K562 (cell line): ENCODE results near the gene SVEP1. TPM values are rescaled to one million over a fixed set of nuclear protein-coding genes. Genes with fewer than 3 reads are reported as not detected.

Source experiments
- ATAC-seq: fragments of 200-7000 bp; cut with Tn5 transposase; 3 replicates; pipeline ENCODE4 v1.9.1; 2020; ENCODE audit warnings: moderate library complexity
- BruUV-seq: library from RNA; stranded (reverse); fragments of 400-500 nt; replicated peaks from 2 replicates; lab custom pipeline; 2021; lab: Mats Ljungman, UMichigan
- CTCF ChIA-PET: fragments of 300-600 bp; formaldehyde crosslinking; extraction: SDS; loops from one replicate; lab custom pipeline; 2021; ENCODE audit warnings: low intra/inter-chr PET ratio; lab: Yijun Ruan, JAX
- POLR2A ChIA-PET: fragments of 300-600, 350-650 bp; sonication (Branson Sonifier 250); formaldehyde crosslinking; extraction: SDS; loops from one replicate; lab custom pipeline; 2021; ENCODE audit warnings: antibody characterized with exemption, inconsistent platforms; lab: Yijun Ruan, JAX
- DNase-seq, 4 experiments: peaks; one replicate each; pipeline versions ENCODE4 v3.0.0 to v3.0.0-alpha.2; 2011 to 2018; ENCODE audit warnings: low spot score in 3 of 4, mixed read lengths in 3 of 4; ENCODE audit errors: extremely low read depth in 1 of 4
- FAIRE-seq: peaks from 2 replicates; lab custom pipeline; 2011; peaks lifted over from hg19 to GRCh38; lab: Jason Lieb, UNC
- H2AFZ ChIP-seq: 2 replicates; pipeline ENCODE4 v1.6.0; 2011; ENCODE audit warnings: low read depth, low read length, control low read depth, inconsistent platforms
- H3K27ac ChIP-seq: fragments of 200-600 bp; 3 replicates; pipeline ENCODE4 v1.8.0; 2011; ENCODE audit warnings: low read depth, mild to moderate bottlenecking, control low read depth, inconsistent platforms, low read length, moderate library complexity, mixed read lengths; ENCODE audit errors: extremely low read depth
- H3K27me3 ChIP-seq, 2 experiments: fragments of 300-600 bp in 1 of 2; 2 replicates in 1 of 2; 3 replicates in 1 of 2; pipeline versions ENCODE4 v1.6.0 to v1.8.0; 2011; ENCODE audit warnings: inconsistent platforms in 2 of 2, low read length in 2 of 2, mild to moderate bottlenecking in 1 of 2, mixed read lengths in 1 of 2, moderate library complexity in 1 of 2; ENCODE audit not compliant: control insufficient read depth in 2 of 2, insufficient read depth in 2 of 2
- H3K36me3 ChIP-seq: fragments of 300-600 bp; 3 replicates; pipeline ENCODE4 v1.8.0; 2011; ENCODE audit warnings: mild to moderate bottlenecking, low read length, inconsistent platforms; ENCODE audit not compliant: control insufficient read depth, insufficient read depth
- H3K4me1 ChIP-seq, 2 experiments: fragments of 200-600 bp in 1 of 2; replicated peaks in 1 of 2; 2 replicates in 1 of 2; 3 replicates in 1 of 2; pipeline versions ENCODE4 v1.5.1 to v1.8.0; 2011; ENCODE audit warnings: inconsistent platforms in 2 of 2, low read length in 2 of 2, mild to moderate bottlenecking in 1 of 2, mixed read lengths in 1 of 2, moderate library complexity in 1 of 2; ENCODE audit not compliant: control insufficient read depth in 2 of 2, insufficient read depth in 2 of 2
- H3K4me2 ChIP-seq: 2 replicates; pipeline ENCODE4 v1.6.1; 2011; ENCODE audit warnings: low read length, control low read depth, inconsistent platforms, mixed read lengths; ENCODE audit not compliant: insufficient read depth
- H3K4me3 ChIP-seq: fragments of 200-600 bp; sonication (generic), shearing (Covaris generic); 2 replicates; pipeline ENCODE4 v1.5.1; 2016; ENCODE audit warnings: control low read depth, inconsistent platforms
- H3K79me2 ChIP-seq: fragments of 200-600 bp; 3 replicates; pipeline ENCODE4 v1.8.0; 2011; ENCODE audit warnings: low read length, inconsistent platforms; ENCODE audit not compliant: control insufficient read depth, insufficient read depth
- H3K9ac ChIP-seq, 2 experiments: 2 replicates each; pipeline versions ENCODE4 v1.6.0 to v1.6.1; 2011; ENCODE audit warnings: low read depth in 2 of 2, low read length in 2 of 2, control low read depth in 1 of 2, inconsistent platforms in 1 of 2, mild to moderate bottlenecking in 1 of 2, mixed read lengths in 1 of 2; ENCODE audit not compliant: insufficient read depth in 1 of 2
- H3K9me1 ChIP-seq: one replicate; pipeline ENCODE4 v1.6.0; 2011; ENCODE audit warnings: inconsistent platforms, mild to moderate bottlenecking, low read length, moderate library complexity; ENCODE audit not compliant: control insufficient read depth, insufficient read depth
- H3K9me3 ChIP-seq: replicated peaks from 2 replicates; pipeline ENCODE4 v1.5.1; 2011; ENCODE audit warnings: low read depth, low read length, inconsistent platforms; ENCODE audit not compliant: control insufficient read depth, insufficient read depth
- H4K20me1 ChIP-seq: replicated peaks from 2 replicates; pipeline ENCODE4 v1.6.1; 2011; ENCODE audit warnings: low read length, inconsistent platforms, mixed read lengths; ENCODE audit not compliant: control insufficient read depth, insufficient read depth
- FOXP1 ChIP-seq: sonication (generic); formaldehyde crosslinking; IDR thresholded peaks from 2 replicates; pipeline ENCODE4 v1.8.0; 2022; ENCODE audit warnings: mild to moderate bottlenecking, missing genetic modification reagents
- MCM7 ChIP-seq, 2 experiments: fragments of 450-650 bp; IDR thresholded peaks; 2 replicates each; pipeline ENCODE4 v1.6.1; 2016 to 2018
- PHTF2 ChIP-seq: fragments of 250-450 bp; sonication (Bioruptor Pico); IDR thresholded peaks from 2 replicates; pipeline ENCODE4 v1.5.0; 2021; ENCODE audit warnings: mild to moderate bottlenecking
- RB1 ChIP-seq: fragments of 450-650 bp; IDR thresholded peaks from 2 replicates; pipeline ENCODE4 v1.6.1; 2017; ENCODE audit warnings: low read depth, mild to moderate bottlenecking
- SMAD1 ChIP-seq: fragments of 150-350 bp; IDR thresholded peaks from 2 replicates; pipeline ENCODE4 v1.6.1; 2014; ENCODE audit warnings: low read length, low read depth; ENCODE audit not compliant: partially characterized antibody
- SREBF2 ChIP-seq: sonication (generic); formaldehyde crosslinking; IDR thresholded peaks from 2 replicates; pipeline ENCODE4 v1.4.0; 2020; ENCODE audit warnings: mild to moderate bottlenecking, missing genetic modification reagents
- XRCC4 ChIP-seq: IDR thresholded peaks from one replicate; pipeline ENCODE4 v1.6.1; 2011; ENCODE audit not compliant: insufficient read depth, insufficient read length; ENCODE audit errors: extremely low read depth
- ZSCAN32 ChIP-seq: fragments of 450-650 bp; formaldehyde crosslinking; IDR thresholded peaks from 2 replicates; pipeline ENCODE4 v1.4.0; 2020; ENCODE audit warnings: mild to moderate bottlenecking, moderate library complexity
- WGBS: fragments of 100-300 bp; shearing (Covaris generic); methylation state at CpG from one replicate; pipeline ENCODE4 v1.1.6; 2016; ENCODE audit warnings: low coverage, mixed read lengths; ENCODE audit not compliant: insufficient coverage; ENCODE audit errors: missing lambda C conversion rate; 5-methylcytosine and 5-hydroxymethylcytosine counted together
- in situ Hi-C: fragments of 300-500 bp; cut with MboI; formaldehyde crosslinking; loops from 4 replicates; pipeline ENCODE4 v1.15.0; 2018; ENCODE audit warnings: inconsistent platforms, mixed read lengths
- intact Hi-C: fragments of 100-400 bp; cut with micrococcal nuclease; formaldehyde crosslinking; loops from 2 replicates; pipeline ENCODE4 v1.14.2; 2022
- polyA plus RNA-seq, 8 experiments: library from polyadenylated mRNA; depleted of rRNA in 4 of 8; stranded (reverse) in 5 of 8; unstranded in 3 of 8; fragments of >200 nt; fragmentation: Nextera tagmentation in 2 of 8; fragmentation: Illumina TruSeq in 1 of 8; extraction: Ambion mirVana in 2 of 8; extraction: Trizol in 1 of 8; gene quantifications; 2 replicates each; pipeline versions ENCODE4 v1.2.1 to v1.2.3, GENCODE V29; 2011 to 2014; ENCODE audit warnings: inconsistent platforms in 1 of 8, missing spikeins in 1 of 8
- total RNA-seq, 7 experiments: library from RNA; depleted of rRNA in 6 of 7; stranded (reverse); fragments of >200 nt in 6 of 7; fragmentation: Illumina TruSeq in 2 of 7; extraction: Trizol in 2 of 7; gene quantifications; 2 replicates each; pipeline versions ENCODE4 v1.2.1 to v1.2.3, GENCODE V29; 2011 to 2021; ENCODE audit warnings: low replicate concordance in 1 of 7
- TF ChIP-seq, protein P1 (sequence below), 2 experiments: fragments of 450-650 bp; conservative IDR thresholded peaks; 2 replicates each; pipeline ENCODE4 v1.6.1; 2017; ENCODE audit warnings: mild to moderate bottlenecking in 2 of 2, moderate library complexity in 2 of 2
- TF ChIP-seq, protein P2 (sequence below): fragments of 450-650 bp; IDR thresholded peaks from 2 replicates; pipeline ENCODE4 v1.6.1; 2016; ENCODE audit warnings: low read depth

Gene SVEP1
- total and polyA plus RNA-seq, 9 of the 15 experiments (the other 6 are each of a cell fraction or from before 2014, with no cell fraction given), result 0.20 to 0.84 (median 0.43) TPM

- WGBS, result 0% methylated on average over 1 of the region's 1 CpG
- ChIA-PET CTCF (no interaction called here), POLR2A (no interaction called here)
- Histone ChIP-seq H3K27me3 (no peaks in the 10 kb centered on the region), H3K27ac (no peak overlapping the region), H3K79me2 (no peaks in the 10 kb centered on the region), H3K9me3 (no peaks in the 10 kb centered on the region), H2AFZ (no peak overlapping the region), H3K4me1 (no peaks in the 10 kb centered on the region), H3K9ac (no peak overlapping the region), H3K4me3 (no peak overlapping the region), H3K4me2 (no peak overlapping the region), H3K36me3 (no peaks in the 10 kb centered on the region), H3K9me1 (no peaks in the 10 kb centered on the region), H4K20me1 (no peaks in the 10 kb centered on the region; the same call in 1 of the 2 replicates)
- no peak for TF ChIP-seq XRCC4
- TF ChIP-seq FOXP1 (CRISPR knock-in tag), result no peak
- no peak for TF ChIP-seq SREBF2 (CRISPR knock-in tag)
- TF ChIP-seq SMAD1, result no peak
- no peak for TF ChIP-seq RB1
- no peak for TF ChIP-seq MCM7 (IDR thresholded peaks at IDR 0.05)
- TF ChIP-seq, protein P1, sequence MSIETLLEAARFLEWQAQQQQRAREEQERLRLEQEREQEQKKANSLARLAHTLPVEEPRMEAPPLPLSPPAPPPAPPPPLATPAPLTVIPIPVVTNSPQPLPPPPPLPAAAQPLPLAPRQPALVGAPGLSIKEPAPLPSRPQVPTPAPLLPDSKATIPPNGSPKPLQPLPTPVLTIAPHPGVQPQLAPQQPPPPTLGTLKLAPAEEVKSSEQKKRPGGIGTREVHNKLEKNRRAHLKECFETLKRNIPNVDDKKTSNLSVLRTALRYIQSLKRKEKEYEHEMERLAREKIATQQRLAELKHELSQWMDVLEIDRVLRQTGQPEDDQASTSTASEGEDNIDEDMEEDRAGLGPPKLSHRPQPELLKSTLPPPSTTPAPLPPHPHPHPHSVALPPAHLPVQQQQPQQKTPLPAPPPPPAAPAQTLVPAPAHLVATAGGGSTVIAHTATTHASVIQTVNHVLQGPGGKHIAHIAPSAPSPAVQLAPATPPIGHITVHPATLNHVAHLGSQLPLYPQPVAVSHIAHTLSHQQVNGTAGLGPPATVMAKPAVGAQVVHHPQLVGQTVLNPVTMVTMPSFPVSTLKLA (conservative IDR thresholded peaks at IDR 0.05), result no peak
- TF ChIP-seq, protein P2, sequence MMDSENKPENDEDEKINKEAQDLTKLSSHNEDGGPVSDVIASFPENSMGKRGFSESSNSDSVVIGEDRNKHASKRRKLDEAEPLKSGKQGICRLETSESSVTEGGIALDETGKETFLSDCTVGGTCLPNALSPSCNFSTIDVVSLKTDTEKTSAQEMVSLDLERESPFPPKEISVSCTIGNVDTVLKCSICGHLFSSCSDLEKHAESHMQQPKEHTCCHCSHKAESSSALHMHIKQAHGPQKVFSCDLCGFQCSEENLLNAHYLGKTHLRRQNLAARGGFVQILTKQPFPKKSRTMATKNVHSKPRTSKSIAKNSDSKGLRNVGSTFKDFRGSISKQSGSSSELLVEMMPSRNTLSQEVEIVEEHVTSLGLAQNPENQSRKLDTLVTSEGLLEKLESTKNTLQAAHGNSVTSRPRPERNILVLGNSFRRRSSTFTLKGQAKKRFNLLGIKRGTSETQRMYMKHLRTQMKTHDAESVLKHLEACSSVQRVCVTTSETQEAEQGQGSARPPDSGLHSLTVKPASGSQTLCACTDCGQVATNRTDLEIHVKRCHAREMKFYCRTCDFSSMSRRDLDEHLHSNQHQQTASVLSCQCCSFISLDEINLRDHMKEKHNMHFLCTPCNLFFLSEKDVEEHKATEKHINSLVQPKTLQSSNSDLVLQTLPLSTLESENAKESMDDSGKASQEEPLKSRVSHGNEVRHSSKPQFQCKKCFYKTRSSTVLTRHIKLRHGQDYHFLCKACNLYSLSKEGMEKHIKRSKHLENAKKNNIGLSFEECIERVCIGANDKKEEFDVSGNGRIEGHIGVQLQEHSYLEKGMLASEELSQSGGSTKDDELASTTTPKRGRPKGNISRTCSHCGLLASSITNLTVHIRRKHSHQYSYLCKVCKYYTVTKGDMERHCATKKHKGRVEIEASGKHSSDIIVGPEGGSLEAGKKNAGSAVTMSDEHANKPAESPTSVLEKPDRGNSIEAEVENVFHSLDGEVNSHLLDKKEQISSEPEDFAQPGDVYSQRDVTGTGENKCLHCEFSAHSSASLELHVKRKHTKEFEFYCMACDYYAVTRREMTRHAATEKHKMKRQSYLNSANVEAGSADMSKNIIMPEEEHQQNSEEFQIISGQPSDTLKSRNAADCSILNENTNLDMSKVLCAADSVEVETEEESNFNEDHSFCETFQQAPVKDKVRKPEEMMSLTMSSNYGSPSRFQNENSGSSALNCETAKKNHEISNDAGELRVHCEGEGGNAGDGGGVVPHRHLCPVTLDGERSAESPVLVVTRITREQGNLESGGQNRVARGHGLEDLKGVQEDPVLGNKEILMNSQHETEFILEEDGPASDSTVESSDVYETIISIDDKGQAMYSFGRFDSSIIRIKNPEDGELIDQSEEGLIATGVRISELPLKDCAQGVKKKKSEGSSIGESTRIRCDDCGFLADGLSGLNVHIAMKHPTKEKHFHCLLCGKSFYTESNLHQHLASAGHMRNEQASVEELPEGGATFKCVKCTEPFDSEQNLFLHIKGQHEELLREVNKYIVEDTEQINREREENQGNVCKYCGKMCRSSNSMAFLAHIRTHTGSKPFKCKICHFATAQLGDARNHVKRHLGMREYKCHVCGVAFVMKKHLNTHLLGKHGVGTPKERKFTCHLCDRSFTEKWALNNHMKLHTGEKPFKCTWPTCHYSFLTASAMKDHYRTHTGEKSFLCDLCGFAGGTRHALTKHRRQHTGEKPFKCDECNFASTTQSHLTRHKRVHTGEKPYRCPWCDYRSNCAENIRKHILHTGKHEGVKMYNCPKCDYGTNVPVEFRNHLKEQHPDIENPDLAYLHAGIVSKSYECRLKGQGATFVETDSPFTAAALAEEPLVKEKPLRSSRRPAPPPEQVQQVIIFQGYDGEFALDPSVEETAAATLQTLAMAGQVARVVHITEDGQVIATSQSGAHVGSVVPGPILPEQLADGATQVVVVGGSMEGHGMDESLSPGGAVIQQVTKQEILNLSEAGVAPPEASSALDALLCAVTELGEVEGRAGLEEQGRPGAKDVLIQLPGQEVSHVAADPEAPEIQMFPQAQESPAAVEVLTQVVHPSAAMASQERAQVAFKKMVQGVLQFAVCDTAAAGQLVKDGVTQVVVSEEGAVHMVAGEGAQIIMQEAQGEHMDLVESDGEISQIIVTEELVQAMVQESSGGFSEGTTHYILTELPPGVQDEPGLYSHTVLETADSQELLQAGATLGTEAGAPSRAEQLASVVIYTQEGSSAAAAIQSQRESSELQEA, result no peak
- TF ChIP-seq ZSCAN32 (CRISPR knock-in tag), result no peak
- no peak for TF ChIP-seq PHTF2 (CRISPR knock-in tag)
- no peak for ATAC-seq
- intact Hi-C loops (no loop called here), in situ Hi-C loops (no loop called here)
- DNase-seq, result no peak
- BruUV-seq, result no TSS peak
- FAIRE-seq, result no peak
Observed at GRCh38 chr9:110456681-110457080, 122.9 kb downstream of the SVEP1 start.
